ENCODE results near the gene CNOT3.

Gene CNOT3

DNA sequence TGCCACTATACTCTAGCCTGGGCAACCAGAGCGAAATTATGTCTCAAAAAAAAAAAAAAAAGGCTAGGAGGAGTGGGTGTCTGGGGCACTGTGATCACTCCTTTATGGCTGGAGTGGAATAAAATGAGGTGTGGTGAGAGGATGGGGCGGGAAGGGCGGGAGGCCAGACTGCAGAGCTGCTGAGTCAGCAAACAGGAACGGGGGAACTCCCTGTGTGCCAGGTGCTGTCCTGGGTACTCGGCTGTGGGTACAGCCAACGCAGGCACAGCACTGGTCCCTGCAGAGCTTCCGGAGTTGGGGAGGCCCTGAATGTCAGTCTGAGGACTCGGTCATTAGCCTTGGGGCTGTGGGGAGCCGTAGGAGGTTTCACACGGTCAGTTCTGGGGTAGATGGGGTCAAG, 16.3 kb upstream of the CNOT3 start:
- no peak for DNase-seq (ENCODE audit: low spot score)

DNA sequence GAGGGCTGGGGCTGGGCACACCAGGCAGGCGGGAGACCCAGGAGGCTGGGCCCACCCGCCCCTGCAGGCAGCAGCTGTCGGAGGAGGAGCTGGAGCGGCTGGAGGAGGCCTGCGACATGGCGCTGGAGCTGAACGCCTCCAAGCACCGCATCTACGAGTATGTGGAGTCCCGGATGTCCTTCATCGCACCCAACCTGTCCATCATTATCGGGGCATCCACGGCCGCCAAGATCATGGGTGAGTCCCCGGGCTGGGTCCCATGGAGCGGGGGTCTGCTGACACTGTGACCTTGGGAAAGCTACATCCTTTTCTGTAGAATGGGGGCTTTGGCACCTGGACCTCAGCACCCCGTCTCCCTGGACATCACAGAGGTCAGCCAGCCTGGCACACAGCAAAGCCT, 13.9 kb upstream of the CNOT3 start:
- no peak for DNase-seq (ENCODE audit: low spot score)

DNA sequence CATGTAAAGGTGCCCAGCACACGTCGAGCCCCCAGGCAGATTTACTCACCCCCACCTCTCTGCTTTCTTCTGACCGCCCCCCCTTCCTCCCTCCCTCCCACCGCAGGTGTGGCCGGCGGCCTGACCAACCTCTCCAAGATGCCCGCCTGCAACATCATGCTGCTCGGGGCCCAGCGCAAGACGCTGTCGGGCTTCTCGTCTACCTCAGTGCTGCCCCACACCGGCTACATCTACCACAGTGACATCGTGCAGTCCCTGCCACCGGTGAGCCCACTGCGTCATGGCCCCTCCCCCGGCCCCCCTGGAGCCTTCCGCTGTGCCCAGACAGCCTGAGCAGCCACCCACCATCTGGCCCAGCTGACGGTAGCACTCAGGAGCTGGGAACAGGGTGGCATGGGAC, 13.2 kb upstream of the CNOT3 start:
- no peak for DNase-seq (ENCODE audit: low spot score)

DNA sequence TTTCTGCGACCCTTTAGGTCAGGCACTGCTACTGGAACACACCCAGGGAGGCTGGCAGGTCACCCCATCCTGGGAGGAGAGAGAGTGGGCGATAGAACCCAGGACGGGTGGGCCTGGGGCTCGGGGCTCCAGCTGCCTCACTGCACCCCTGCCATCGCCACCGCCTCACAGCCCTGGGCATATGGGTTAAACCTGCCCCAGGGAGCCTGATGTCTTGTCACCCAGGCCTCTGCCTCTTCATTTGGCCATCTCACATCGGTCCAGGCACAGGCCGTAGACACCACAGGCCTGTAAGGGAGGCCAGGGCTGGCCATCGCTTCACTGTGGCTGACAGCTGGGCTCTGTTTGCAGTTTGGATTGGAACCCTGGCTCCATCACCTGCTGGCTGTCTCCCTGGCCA, 11.8 kb upstream of the CNOT3 start:
- no peak for DNase-seq (ENCODE audit: low spot score)

DNA sequence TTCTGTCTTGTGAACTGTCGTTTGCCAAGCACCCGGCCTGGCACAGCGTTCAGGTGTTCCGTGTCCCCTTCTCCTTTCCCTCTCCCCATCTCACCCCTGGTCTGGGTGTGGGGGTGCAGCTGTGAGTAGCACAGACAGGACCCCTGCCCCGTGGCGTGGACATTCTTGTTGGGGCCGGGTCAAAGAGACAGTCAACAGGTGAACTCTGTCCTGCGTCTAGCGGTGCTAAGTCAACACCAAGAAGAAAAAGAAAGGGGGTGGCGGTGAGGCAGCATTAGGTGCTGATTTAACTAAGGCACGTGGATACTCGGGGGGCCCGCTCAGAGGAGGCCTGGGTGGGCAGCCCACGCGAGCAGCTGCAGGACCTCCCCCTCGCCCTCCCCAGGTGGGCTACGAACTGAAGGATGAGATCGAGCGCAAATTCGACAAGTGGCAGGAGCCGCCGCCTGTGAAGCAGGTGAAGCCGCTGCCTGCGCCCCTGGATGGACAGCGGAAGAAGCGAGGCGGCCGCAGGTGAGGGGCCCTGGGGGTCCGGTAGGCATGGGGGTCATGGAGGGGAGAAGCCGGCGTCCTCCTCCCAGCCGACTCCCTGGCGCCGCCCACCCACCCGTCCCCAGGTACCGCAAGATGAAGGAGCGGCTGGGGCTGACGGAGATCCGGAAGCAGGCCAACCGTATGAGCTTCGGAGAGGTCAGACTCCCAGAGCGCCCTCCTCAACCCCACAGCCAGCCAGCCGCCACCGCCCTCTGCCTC, 9.7 kb upstream of the CNOT3 start:
- DNase-seq (ENCODE audit: low spot score) = no peak

DNA sequence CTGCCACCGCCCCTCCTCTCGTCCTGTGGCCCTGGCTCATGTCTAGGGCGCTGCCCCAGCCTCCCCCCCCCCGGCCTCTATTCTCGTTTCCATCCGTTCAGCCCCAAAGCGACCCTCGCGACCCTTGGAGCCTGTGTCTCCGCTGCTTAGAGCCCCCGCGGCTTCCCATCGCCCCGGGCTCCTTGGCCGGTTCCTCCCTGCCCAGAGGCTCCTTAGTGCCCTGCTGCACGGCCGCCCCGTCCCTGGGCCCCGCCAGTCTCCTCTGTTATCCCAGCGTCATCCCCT, 9.2 kb upstream of the CNOT3 start:
- no peak for DNase-seq (ENCODE audit: low spot score)

DNA sequence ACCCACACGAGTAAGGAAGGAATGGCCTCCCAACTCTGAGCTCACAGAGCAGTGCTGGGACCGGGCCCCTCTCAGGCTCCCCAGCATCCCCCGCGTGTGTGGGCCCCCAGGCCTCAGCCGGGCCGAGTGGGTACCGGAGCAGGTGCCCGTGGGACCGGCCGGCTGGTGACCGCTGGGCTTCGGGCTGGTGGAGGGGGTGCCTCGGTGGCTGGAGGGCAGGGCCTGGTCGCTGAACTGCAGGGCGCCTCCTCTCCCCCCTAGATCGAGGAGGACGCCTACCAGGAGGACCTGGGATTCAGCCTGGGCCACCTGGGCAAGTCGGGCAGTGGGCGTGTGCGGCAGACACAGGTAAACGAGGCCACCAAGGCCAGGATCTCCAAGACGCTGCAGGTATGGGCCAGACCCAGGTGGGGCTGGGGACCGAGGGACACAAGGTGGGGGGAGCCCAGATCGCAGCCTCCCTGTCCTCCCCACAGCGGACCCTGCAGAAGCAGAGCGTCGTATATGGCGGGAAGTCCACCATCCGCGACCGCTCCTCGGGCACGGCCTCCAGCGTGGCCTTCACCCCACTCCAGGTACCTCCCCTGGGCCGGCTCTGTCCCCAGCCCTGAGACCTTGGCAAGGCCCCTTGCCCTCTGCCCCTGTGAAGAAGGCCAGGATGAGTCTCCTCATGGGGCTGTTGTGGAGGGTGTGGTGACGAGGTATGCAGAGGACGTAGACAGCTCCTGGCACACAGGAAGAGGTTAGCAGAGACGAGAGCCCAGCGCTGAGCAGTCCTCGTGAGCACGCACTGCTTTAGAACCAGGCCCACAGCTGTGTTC, 8.6 kb upstream of the CNOT3 start:
- no peak for DNase-seq (ENCODE audit: low spot score)

DNA sequence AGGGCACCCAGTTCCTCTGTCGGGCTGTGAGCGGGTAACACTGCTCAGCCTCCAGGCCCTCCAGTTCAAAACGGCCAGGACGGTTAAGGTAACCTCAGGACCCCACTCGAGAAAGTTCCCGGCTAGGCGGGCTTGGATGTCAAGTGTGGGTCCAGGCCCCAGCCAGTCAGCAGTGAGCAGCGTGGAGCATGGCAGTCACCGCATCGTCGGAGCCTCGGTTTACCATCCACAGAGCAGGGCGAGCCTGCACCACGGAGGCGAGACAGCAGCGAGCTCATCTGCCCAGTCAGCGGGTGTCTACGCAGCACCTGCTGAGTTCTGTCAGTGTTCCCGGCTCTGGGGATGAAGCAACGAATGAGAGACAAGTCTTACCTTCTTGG, 8.0 kb upstream of the CNOT3 start:
- no peak for DNase-seq (ENCODE audit: low spot score)

DNA sequence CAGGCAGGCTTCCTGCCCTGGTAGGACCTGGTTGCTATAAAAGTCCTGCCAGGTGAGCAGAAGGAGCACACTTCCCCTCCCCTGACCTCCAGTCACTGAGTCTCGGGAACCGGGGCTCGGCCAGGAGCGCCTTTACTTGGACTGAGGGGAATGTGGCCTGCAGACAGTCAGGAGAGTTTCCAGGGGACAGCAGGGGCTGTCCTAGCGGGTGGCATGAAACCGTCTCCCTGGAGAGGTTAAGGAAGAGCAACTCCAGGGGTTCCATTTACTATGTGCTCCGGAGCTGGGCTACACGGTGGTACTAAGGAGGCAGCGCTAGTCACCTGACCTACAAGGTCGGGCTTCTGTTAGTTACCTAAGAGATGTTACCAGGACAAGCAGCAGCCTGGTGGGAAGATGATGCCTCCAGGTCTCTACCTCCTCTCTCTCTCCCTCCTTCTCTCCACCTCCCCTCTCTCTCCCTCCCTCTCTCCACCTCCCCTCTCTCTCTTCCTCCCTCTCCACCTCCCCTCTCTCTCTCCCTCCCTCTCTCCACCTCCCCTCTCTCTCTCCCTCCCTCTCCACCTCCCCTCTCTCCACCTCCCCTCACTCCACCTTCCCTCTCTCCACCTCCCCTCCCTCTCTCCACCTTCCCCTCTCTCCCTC, 4.1 kb upstream of the CNOT3 start:
- DNase-seq (ENCODE audit: low spot score) = no peak

DNA sequence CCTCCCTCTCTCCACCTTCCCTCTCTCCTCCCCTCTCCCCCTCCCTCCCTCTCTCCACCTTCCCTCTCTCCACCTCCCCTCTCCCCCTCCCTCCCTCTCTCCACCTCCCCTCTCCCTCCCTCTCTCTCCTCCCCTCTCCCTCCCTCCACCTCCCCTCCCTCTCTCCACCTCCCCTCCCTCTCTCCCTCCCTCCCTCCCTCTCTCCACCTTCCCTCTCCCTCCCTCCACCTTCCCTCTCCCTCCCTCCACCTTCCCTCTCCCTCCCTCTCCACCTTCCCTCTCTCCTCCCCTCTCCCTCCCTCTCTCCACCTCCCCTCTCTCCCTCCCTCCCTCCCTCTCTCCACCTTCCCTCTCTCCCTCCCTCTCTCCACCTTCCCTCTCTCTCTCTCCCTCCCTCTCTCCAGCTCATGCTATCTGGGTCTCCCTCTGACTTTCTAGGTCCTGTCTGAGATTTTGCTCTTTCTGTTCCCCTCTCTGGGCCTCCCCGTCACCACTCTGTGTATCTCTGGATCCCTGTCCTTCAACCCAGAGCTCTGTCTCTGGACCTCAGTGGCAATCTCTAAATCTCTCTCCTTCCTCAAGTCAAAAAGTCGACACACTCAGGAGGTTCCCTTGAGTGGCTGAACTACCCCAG, 3.5 kb upstream of the CNOT3 start:
- DNase-seq (ENCODE audit: low spot score) = no peak

DNA sequence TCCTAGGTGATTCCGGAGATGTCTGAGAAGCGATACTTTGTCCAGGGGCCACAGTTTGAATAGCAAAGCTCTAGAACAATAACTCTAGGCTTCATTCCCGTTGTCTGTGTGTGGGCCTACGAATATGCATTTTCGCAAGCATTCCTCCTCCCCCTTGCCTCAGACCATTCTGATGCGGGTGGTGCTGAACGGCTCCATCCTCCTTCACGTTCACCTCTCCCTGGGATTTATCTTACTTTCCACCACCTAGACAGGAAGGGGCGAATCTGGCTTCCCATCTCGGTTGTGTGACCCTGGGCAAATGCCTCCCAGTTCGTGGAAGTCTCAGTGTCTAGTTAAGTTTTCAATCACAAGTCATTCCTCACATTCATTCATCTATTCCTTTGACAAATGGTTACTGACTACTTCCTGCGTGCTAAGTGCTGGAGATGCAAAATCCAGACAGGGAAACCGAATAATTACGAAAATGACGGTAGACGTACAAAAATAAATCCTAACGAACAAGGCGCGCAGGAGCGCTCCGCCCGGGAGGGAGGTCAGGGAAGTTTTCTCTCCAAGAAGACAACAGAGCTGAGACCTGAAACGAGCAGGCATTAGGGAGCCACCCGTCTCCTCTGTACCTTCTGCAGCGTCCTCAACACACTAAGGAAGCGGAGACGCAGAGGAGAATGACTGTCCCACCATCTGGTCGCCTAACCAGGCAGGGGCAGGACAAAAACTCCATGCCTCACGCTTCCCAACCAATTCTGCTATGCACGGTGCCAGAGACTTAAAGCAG, 1.3 kb upstream of the CNOT3 start:
- DNase-seq (ENCODE audit: low spot score) = no peak

DNA sequence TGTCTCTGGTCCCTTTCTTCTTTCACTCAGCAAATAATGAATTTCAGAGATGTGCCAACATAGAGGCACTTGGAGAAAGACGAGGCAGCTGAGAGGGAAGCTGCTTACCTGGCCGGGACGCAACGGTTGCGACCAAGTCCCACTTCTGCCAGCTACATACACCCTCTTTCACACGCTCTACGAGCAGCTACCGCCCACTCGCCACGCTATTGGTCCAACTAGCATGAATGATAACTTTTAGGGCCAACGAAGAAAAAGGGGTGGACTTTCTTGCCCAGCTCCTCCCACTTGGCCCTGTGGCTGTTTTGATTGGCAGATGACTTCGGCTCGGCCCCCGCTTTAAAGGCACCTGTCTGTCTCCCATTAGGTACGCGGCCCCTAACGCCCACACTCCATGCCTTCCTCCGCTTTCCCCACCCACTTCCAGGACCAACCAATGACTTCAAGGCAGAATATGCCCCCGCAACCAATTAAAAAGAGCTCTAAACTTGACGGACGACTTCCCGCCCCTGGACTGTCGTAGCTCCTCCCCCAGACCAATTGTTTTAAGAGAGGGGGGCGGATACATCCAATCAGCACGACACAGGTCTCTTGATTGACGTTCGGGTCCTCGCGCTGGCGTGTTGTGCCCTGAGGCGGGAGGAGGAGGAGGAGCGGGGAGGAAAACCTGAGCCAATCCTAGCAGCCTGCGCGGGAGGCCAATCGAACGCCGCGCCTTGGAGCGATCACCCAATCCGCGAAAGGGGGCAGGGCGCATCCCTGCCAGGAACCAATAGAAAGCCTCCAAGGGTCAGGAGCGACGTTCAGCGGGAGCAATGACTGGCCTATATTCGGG, 481 bp upstream of the CNOT3 start:
- DNase-seq (ENCODE audit: low spot score) = peak; percentile 99

DNA sequence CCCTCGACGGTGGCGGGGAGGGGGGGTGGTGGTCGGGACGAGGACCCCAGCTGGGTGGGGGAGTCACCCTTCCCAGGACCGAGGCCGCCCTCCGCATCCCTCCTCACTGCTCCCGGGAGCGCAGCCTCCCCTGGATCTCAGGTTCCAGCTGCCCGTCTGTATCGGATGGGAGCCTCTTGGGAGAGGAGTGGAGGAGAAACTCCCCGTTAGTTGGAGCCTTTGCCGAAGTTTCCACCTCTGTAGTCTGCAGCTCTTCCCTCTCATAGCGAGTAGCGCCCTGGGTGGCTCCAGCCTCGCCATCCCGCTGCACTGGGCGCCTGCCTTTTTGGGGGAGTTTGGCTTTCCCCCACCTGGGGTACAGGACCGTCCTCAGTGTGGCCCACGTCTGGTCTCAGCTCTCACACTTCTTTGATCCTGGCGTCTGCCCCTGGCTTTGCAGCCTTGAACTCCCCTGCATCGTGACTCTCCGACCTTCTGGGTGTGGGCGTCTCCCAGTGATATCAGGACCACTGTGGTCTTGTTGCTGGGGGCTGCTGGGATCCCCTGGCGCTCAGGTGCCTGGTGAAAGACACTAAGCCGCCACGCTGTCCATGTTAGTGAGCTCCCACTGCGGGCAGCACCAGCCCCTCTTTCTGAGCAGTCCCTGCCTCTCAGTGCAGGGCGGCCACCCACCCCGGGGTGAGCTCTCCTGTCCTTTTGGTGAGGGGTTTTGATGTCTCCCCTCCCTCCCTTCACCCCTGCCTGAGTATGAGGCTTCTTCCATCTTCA, 1.1 kb downstream of the CNOT3 start:
- no peak for DNase-seq (ENCODE audit: low spot score)

DNA sequence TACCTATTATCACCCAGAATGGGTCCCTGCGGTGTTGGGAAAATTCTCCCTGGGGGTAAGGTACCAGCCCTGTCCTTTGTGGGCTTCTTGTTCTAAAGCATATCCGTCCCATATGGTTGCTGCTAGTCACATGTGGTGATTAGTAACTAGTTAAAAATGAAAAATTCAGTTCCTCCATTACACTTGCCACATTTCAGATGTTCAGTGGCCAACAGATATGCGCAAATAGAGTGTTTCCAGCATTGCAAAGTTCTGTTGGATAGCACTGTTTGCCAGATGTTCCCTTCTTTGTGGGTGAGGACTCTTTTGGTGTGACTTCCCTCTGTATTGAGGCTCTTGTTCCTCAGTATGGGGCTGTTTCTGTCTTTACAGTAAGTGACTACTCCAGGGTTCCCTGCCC, 3.8 kb downstream of the CNOT3 start:
- no peak for DNase-seq (ENCODE audit: low spot score)

DNA sequence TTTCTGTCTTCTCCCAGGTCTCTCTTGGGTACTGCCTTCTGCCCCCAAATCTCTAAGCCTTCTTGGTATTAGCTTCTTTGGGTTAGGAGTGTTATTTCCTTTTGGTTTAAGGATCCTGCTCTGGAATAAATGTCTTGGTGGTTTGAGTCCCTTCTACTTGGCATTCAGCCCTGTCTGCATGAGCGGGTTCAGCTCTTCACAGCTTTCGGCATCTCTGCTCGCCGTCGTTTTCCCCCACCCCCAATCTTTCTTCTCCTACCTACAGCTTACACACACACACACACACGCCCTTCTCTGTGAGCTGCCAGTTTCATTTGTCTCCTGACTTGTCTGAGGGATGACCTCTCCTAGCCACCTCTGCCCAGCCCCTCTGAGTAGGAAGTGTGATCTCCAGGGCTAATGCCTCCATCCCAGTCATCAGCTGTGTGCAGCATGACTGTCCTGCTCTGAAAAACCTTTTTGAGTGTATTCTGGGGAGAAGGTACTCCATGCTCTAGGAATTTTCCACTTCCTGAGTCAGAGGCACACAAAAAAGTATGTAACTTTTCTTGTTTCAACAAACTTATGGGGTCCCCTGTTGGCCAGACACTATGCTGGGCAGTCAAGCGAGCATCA, 4.7 kb downstream of the CNOT3 start:
- DNase-seq (ENCODE audit: low spot score) = no peak

DNA sequence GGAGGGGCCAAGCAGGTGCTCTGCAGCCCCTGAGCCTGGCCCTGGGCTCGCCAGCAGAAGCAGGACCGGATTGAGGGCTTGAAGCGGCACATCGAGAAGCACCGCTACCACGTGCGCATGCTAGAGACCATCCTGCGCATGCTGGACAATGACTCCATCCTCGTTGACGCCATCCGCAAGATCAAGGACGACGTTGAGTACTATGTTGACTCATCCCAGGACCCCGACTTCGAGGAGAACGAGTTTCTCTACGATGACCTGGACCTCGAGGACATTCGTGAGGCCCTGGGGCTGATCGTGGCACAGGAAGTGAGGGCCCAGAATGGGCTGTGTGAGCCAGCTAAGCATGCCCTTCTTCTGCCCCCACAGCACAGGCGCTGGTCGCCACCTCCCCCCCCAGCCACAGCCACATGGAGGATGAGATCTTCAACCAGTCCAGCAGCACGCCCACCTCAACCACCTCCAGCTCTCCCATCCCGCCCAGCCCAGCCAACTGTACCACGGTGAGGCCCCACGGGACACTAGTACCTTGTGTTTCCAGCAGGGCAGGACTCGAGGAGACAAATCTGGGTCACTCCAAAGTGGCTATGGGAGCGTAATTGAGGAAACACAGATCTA, 8.1 kb downstream of the CNOT3 start:
- no peak for DNase-seq (ENCODE audit: low spot score)

DNA sequence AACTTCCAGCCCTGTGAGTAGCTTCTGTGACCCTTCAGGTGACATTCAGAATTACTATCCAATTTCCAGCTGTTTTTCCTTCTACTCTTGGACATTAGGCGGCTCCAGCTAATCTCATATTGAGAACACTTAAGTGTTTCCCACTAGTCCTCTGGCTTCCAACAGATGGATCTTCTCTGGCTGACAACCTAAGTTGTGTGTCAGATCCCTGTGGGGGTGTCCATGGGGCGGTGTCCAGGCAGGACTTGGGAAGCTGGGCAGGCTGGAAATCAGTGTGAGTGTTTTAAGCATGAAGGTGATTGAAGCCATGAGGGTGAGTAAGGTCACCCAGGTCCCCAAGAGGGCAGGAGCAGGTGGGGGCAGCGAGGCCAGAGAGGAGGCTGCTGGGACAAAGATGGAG, 10.1 kb downstream of the CNOT3 start:
- no peak for DNase-seq (ENCODE audit: low spot score)

DNA sequence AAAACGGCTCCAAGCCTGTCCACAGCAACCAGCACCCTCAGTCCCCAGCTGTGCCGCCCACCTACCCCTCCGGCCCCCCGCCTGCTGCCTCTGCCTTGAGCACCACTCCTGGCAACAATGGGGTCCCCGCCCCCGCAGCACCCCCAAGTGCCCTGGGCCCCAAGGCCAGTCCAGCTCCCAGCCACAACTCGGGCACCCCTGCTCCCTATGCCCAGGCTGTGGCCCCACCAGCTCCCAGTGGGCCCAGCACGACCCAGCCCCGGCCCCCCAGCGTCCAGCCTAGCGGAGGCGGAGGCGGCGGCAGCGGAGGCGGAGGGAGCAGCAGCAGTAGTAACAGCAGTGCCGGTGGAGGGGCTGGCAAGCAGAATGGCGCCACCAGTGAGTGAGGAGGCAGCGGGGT, 10.6 kb downstream of the CNOT3 start:
- no peak for DNase-seq (ENCODE audit: low spot score)

DNA sequence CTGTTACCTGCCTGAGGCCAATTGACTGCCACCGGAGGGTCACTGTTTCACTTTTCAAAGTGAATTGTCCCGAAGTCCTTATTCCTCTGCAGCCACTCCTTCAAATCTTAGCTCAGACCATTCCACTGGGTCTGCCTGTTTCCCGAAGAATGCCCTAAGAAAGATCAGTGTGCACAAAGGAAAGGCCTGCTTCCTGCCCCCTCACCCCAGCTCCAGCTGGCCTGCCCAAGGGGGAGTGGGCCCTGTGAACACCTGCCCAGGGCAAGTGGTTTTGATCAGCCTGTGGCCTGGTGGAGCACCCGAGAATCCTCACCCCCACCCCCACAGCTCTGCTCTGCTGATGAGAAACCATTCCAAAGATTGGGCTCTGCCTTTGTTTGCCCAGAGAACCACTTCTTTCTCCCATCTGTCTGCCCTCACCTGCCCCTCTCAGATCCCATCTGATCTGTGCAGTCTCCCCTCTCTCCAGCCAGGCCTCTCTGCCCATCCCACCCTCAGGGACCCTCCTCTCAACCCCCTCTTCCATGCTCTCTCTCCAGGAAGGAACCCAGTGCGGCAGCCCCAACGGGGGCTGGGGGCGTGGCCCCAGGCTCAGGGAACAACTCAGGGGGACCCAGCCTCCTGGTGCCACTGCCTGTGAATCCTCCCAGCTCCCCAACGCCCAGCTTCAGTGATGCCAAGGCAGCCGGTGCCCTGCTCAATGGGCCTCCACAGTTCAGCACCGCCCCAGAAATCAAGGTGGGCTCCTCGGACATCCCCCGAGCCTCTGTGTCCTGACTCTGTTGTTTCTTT, 11.7 kb downstream of the CNOT3 start:
- DNase-seq (ENCODE audit: low spot score) = no peak
